ENCODE results near the gene FITM2.

GRCh38 chr20:44304383-44304782 is 6.6 kb downstream of the FITM2 start:
- TF ChIP-seq CTCF (IDR thresholded peaks at IDR 0.05) (no peak), ZFX (IDR thresholded peaks at IDR 0.05; ENCODE audit: borderline replicate concordance) (no peak)
